OCI-LY7 (cell line): ENCODE data around the gene MRPL55. TPM values are rescaled to one million over a fixed set of nuclear protein-coding genes. Genes with fewer than 3 reads are reported as not detected.

Source experiments
- BruUV-seq: library from RNA; stranded (reverse); fragments of 400-500 nt; replicated peaks from 2 replicates; lab custom pipeline; 2021; lab: Mats Ljungman, UMichigan
- CTCF ChIA-PET: fragments of 300-600 bp; sonication (Branson Sonifier 250); formaldehyde crosslinking; loops from one replicate; lab custom pipeline; 2022; ENCODE audit warnings: antibody characterized with exemption; ENCODE audit not compliant: unreplicated experiment; lab: Charles Lee
- POLR2A ChIA-PET: fragments of 300-600 bp; sonication (Branson Sonifier 250); formaldehyde crosslinking; loops from one replicate; lab custom pipeline; 2022; ENCODE audit warnings: antibody characterized with exemption; lab: Charles Lee
- DNase-seq: peaks from one replicate; pipeline ENCODE4 v3.0.0-alpha.2; 2015; ENCODE audit warnings: low spot score
- H2AFZ ChIP-seq: fragments of 200-600 bp; sonication (generic), shearing (Covaris generic); 2 replicates; pipeline ENCODE4 v1.6.1; 2014; ENCODE audit warnings: mild to moderate bottlenecking, antibody characterized with exemption, low read length, moderate library complexity
- H3K27ac ChIP-seq: fragments of 200-600 bp; sonication (generic); 2 replicates; pipeline ENCODE4 v1.5.1; 2014; ENCODE audit warnings: mixed run types, low read depth, mild to moderate bottlenecking, moderate library complexity, low read length, inconsistent platforms; ENCODE audit not compliant: poor library complexity, severe bottlenecking
- H3K36me3 ChIP-seq: fragments of 200-600 bp; sonication (generic); 2 replicates; pipeline ENCODE4 v1.6.1; 2014; ENCODE audit warnings: mild to moderate bottlenecking, antibody characterized with exemption, low read length, moderate library complexity, mixed read lengths; ENCODE audit not compliant: insufficient read depth
- H3K4me1 ChIP-seq: fragments of 200-600 bp; sonication (generic); 2 replicates; pipeline ENCODE4 v1.5.1; 2014; ENCODE audit warnings: mild to moderate bottlenecking, low read length; ENCODE audit not compliant: insufficient read depth, poor library complexity, severe bottlenecking
- H3K4me2 ChIP-seq: fragments of 200-600 bp; sonication (generic); 2 replicates; pipeline ENCODE4 v1.6.1; 2014; ENCODE audit warnings: mild to moderate bottlenecking, low read length
- H3K4me3 ChIP-seq: fragments of 200-600 bp; sonication (generic); 2 replicates; pipeline ENCODE4 v1.5.1; 2014; ENCODE audit warnings: mild to moderate bottlenecking, low read depth, low read length; ENCODE audit not compliant: poor library complexity, severe bottlenecking
- H3K79me2 ChIP-seq: fragments of 200-600 bp; sonication (generic); 2 replicates; pipeline ENCODE4 v1.6.1; 2016; ENCODE audit warnings: low read depth, mild to moderate bottlenecking, low read length, moderate library complexity, mixed read lengths; ENCODE audit not compliant: insufficient read depth
- H3K9me2 ChIP-seq: fragments of 200-600 bp; sonication (generic); 2 replicates; pipeline ENCODE4 v1.6.1; 2016; ENCODE audit warnings: mild to moderate bottlenecking, low read length, mixed read lengths; ENCODE audit not compliant: insufficient read depth
- H3K9me3 ChIP-seq: fragments of 200-600 bp; sonication (generic); 2 replicates; pipeline ENCODE4 v1.6.1; 2014; ENCODE audit warnings: mild to moderate bottlenecking, mixed run types, low read length, mixed read lengths
- H4K20me1 ChIP-seq: fragments of 200-600 bp; sonication (generic); 2 replicates; pipeline ENCODE4 v1.6.1; 2014; ENCODE audit warnings: mild to moderate bottlenecking, antibody characterized with exemption, low read length, moderate library complexity, mixed read lengths; ENCODE audit not compliant: insufficient read depth
- EZH2phosphoT487 ChIP-seq: fragments of 200-600 bp; sonication (generic); IDR thresholded peaks from 2 replicates; pipeline ENCODE4 v1.6.1; 2018; ENCODE audit warnings: low read depth, borderline replicate concordance, mild to moderate bottlenecking, mixed run types, antibody characterized with exemption, low read length, moderate library complexity, mixed read lengths
- intact Hi-C: fragments of 100-400 bp; cut with micrococcal nuclease; formaldehyde crosslinking; loops from one replicate; pipeline ENCODE4 v1.10.0; 2022; ENCODE audit not compliant: unreplicated experiment
- total RNA-seq, 2 experiments: library from RNA; depleted of rRNA in 1 of 2; stranded (reverse); fragments of >200 nt in 1 of 2; shearing (Covaris generic) in 1 of 2; gene quantifications; 2 replicates each; pipeline ENCODE4 v1.2.3, GENCODE V29; 2014 to 2022
- TF ChIP-seq, protein P1 (sequence below): fragments of 200-600 bp; sonication (generic); conservative IDR thresholded peaks from 2 replicates; pipeline ENCODE4 v1.5.1; 2014; ENCODE audit warnings: mild to moderate bottlenecking, antibody characterized with exemption, low read length, moderate library complexity, mixed read lengths

MRPL55 gene
- total RNA-seq, 2 experiments from 2014 or later, result 50.0 to 92.8 TPM

DNA sequence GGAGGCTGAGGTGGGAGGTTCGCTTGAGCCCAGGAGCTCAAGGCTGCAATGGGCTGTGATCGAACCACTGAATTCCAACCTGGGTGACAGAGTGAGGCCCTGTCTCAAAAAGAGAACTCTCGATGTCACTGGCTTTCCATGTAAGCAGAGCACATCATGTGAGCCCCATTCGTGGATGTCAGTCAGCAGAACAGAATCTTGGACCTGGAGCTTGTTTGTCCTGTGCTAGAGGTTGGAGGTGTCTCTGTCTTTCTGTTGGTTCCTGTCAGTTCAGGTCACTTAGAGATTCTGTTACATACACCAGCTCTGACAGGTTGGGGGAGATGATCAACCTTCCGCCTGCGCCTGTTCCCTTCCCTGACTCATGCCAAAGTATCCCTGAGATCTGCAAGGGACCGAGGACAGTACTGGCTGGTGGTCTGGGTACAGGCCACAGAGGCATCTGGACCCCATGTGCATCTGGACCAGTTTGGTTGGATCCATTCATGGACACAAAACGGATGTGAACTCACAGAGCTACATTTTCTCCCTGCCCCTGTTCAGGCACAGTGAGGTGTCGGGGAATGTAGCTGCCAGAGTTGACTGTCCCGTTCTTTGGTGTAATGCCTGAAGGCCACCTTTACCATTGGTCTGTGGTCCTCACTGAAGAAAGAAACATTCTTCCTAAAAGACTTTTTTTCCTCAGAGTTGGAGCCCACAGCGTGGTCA is 16.6 kb downstream of the MRPL55 start:
- Histone ChIP-seq H3K9me2 (no peaks in the 10 kb centered on the region), H3K9me3 (peaks cover 25% of the 10 kb centered on the region), H3K4me3 (no peak overlapping the region), H3K36me3 (peaks cover 98% of the 10 kb centered on the region), H3K4me1 (peaks cover 33% of the 10 kb centered on the region), H3K79me2 (peaks cover 96% of the 10 kb centered on the region), H2AFZ (no peak overlapping the region), H3K27ac (no peak overlapping the region), H3K4me2 (no peak overlapping the region), H4K20me1 (peaks cover 51% of the 10 kb centered on the region)
- no peak for TF ChIP-seq EZH2phosphoT487
- TF ChIP-seq, protein P1, sequence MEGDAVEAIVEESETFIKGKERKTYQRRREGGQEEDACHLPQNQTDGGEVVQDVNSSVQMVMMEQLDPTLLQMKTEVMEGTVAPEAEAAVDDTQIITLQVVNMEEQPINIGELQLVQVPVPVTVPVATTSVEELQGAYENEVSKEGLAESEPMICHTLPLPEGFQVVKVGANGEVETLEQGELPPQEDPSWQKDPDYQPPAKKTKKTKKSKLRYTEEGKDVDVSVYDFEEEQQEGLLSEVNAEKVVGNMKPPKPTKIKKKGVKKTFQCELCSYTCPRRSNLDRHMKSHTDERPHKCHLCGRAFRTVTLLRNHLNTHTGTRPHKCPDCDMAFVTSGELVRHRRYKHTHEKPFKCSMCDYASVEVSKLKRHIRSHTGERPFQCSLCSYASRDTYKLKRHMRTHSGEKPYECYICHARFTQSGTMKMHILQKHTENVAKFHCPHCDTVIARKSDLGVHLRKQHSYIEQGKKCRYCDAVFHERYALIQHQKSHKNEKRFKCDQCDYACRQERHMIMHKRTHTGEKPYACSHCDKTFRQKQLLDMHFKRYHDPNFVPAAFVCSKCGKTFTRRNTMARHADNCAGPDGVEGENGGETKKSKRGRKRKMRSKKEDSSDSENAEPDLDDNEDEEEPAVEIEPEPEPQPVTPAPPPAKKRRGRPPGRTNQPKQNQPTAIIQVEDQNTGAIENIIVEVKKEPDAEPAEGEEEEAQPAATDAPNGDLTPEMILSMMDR, result no peak
- intact Hi-C loops, result no loop called here
- ChIA-PET CTCF (no interaction called here), POLR2A (no interaction called here)
- no TSS peak for BruUV-seq
- DNase-seq, result no peak

DNA sequence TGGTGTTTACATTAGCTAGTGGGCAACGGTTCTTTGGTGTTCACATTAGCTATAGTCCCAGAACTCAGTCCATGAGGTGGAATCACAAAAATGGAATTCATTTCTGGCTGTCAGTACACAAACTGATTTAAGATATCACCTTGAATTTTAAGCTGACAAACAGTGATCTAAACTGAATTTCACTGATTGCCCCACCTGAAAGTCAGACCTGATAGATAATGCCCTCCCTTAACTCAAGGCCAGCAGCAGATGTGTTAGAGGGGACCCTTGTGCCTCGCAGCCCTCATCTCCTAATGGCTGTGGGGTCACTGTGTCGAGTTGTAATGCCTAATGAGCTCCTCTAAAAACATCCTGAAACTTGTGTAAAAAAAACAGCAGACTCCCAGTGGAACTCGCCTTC is 18.0 kb downstream of the MRPL55 start:
- ChIA-PET CTCF (no interaction called here), POLR2A (interaction anchor here (0.7 kb wide), 1 partner anchor 9 kb away, joined by 3 read pairs; no protein-coding TSS in a partner anchor)
- no peak for TF ChIP-seq EZH2phosphoT487
- BruUV-seq, result no TSS peak
- intact Hi-C loops, result no loop called here
- no peak overlapping the region for H2AFZ ChIP-seq
- peaks cover 94% of the 10 kb centered on the region for H3K36me3 ChIP-seq
- peaks cover 64% of the 10 kb centered on the region for H4K20me1 ChIP-seq
- H3K79me2 ChIP-seq, result peaks cover 100% of the 10 kb centered on the region
- H3K4me2 ChIP-seq, result no peak overlapping the region
- no peak for DNase-seq
- no peak overlapping the region for H3K4me3 ChIP-seq
- H3K4me1 ChIP-seq, result peaks cover 44% of the 10 kb centered on the region
- H3K9me2 ChIP-seq, result no peaks in the 10 kb centered on the region
- peaks cover 25% of the 10 kb centered on the region for H3K9me3 ChIP-seq
- H3K27ac ChIP-seq, result no peak overlapping the region

DNA sequence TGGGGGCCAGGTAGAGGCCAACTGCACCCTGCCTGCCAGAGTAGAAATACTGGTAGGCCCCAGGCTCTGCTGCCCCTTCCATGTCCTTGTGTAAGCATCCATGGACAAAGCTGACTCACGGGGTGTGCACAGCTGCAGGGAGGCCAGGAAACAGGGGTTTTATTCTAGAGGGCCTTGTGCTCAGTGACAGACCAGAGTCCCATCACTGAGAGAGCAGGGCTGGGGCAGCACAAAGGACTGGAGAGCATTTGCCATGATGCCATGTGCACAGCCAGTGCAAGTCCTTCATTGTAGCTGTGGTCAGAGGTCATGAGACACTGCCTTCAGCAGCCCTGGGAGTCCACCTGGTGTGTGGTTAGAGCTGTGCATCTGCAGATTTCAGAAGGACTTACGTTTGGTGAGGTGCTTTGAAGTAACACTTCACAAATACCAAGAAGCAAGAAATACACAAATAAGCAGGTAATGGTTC is 18.5 kb downstream of the MRPL55 start:
- Histone ChIP-seq H2AFZ (no peak overlapping the region), H3K4me2 (no peak overlapping the region; the same call in 1 of the 2 replicates), H4K20me1 (peaks cover 67% of the 10 kb centered on the region), H3K9me2 (no peaks in the 10 kb centered on the region), H3K79me2 (peaks cover 100% of the 10 kb centered on the region), H3K27ac (no peak overlapping the region), H3K4me3 (no peak overlapping the region), H3K36me3 (peaks cover 94% of the 10 kb centered on the region), H3K4me1 (peaks cover 48% of the 10 kb centered on the region), H3K9me3 (peaks cover 25% of the 10 kb centered on the region)
- POLR2A ChIA-PET, result interaction anchor here (0.7 kb wide), 1 partner anchor 9 kb away, joined by 3 read pairs; no protein-coding TSS in a partner anchor
- TF ChIP-seq, protein P1, result no peak
- no peak for TF ChIP-seq EZH2phosphoT487
- CTCF ChIA-PET, result no interaction called here
- intact Hi-C loops, result no loop called here
- DNase-seq, result no peak
- BruUV-seq, result no TSS peak
